GM18505 (cell line): ENCODE measurements around the gene PLAC8L1.

ENCODE experiments used
- ATAC-seq: cut with Tn5 transposase; IDR thresholded peaks from one replicate; pipeline ENCODE4 v1.9.1; 2021; ENCODE audit not compliant: unreplicated experiment
- POLR2A ChIP-seq: IDR thresholded peaks from 4 replicates; pipeline ENCODE4 v1.6.1; 2011; ENCODE audit warnings: borderline replicate concordance; ENCODE audit not compliant: insufficient read depth, insufficient read length; ENCODE audit errors: extremely low read depth

Gene PLAC8L1

GRCh38 chr5:146043722-146044121, 61.7 kb downstream of the PLAC8L1 start:
- TF ChIP-seq POLR2A = no peak
- no peak for ATAC-seq

- no peak for TF ChIP-seq POLR2A
- no peak for ATAC-seq
Observed at GRCh38 chr5:146042628-146043279, 62.6 kb downstream of the PLAC8L1 start.

GRCh38 chr5:146041180-146041789, 64.1 kb downstream of the PLAC8L1 start:
- TF ChIP-seq POLR2A = no peak
- ATAC-seq = peak; percentile 86

- TF ChIP-seq POLR2A = no peak
Observed at GRCh38 chr5:146040527-146040926, 64.8 kb downstream of the PLAC8L1 start.

GRCh38 chr5:146039420-146039819, 66.0 kb downstream of the PLAC8L1 start:
- ATAC-seq = no peak
- TF ChIP-seq POLR2A = no peak

More at GRCh38 chr5:146040527-146040926, 64.8 kb downstream of the PLAC8L1 start:
- no peak for ATAC-seq

GRCh38 chr5:146034605-146035004, 70.8 kb downstream of the PLAC8L1 start:
- TF ChIP-seq POLR2A = no peak
- no peak for ATAC-seq
